SH-SY5Y (cell line): ENCODE measurements around the gene MTSS2.

Source experiments
- GATA2 ChIP-seq: IDR thresholded peaks from 2 replicates; pipeline ENCODE4 v1.6.1; 2011; ENCODE audit warnings: mild to moderate bottlenecking, low read depth, low read length
- GATA3 ChIP-seq: IDR thresholded peaks from 2 replicates; pipeline ENCODE4 v1.6.1; 2011; ENCODE audit warnings: low read depth, mild to moderate bottlenecking, low read length, moderate library complexity

DNA sequence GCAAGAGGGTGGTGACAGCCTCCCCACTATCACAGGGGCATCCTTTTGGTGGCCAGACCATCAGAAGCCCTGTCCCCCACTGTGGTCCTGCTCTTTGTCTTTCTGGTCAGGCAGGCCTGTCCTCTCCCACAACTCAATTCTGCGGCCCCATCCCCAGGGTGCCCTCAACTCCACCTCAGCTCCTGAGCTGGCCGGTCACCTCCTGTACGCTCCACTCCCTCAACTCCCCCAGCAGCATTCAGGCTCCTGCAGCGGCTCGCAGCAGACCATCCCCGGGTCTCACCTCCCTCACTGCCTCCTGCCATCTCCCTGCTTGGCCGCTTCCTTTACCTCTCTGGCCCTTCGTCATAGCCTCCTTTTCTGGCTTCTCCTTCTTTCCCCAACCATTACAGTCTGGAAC is 43.4 kb upstream of the MTSS2 start:
- TF ChIP-seq GATA3 (no peak), GATA2 (no peak)
